Panc1 (cell line): Measurements from ENCODE around the gene MTFR1L. TPM values are rescaled to one million over a fixed set of nuclear protein-coding genes. Genes with fewer than 3 reads are reported as not detected.

Source experiments
- ATAC-seq: fragments of 200-7000 bp; cut with Tn5 transposase; 2 replicates; pipeline ENCODE4 v1.9.1; 2020; ENCODE audit warnings: mild to moderate bottlenecking, moderate library complexity
- BruUV-seq: library from RNA; stranded (reverse); fragments of 400-500 nt; replicated peaks from 2 replicates; lab custom pipeline; 2021; lab: Mats Ljungman, UMichigan
- CTCF ChIA-PET: fragments of 300-600 bp; sonication (Branson Sonifier 250); formaldehyde crosslinking; loops from one replicate; lab custom pipeline; 2022; ENCODE audit warnings: antibody characterized with exemption; lab: Charles Lee
- POLR2A ChIA-PET: fragments of 300-600 bp; sonication (Branson Sonifier 250); formaldehyde crosslinking; loops from one replicate; lab custom pipeline; 2022; ENCODE audit warnings: antibody characterized with exemption; lab: Charles Lee
- DNase-seq: peaks from one replicate; pipeline ENCODE4 v3.0.0-alpha.2; 2010; ENCODE audit warnings: low read depth, low spot score
- H3K27ac ChIP-seq: 2 replicates; pipeline ENCODE4 v1.5.1; 2011; ENCODE audit warnings: mild to moderate bottlenecking, low read length, inconsistent platforms
- H3K27me3 ChIP-seq: fragments of 200-500 bp; sonication (Bioruptor generic); 2 replicates; pipeline ENCODE4 v1.6.0; 2014; ENCODE audit warnings: low read length, inconsistent platforms; ENCODE audit not compliant: control insufficient read depth, insufficient read depth
- H3K36me3 ChIP-seq: fragments of 200-500 bp; sonication (Bioruptor generic); 2 replicates; pipeline ENCODE4 v1.5.1; 2014; ENCODE audit warnings: inconsistent platforms, mild to moderate bottlenecking, low read length, moderate library complexity; ENCODE audit not compliant: control insufficient read depth, insufficient read depth
- H3K4me1 ChIP-seq: 2 replicates; pipeline ENCODE4 v1.5.1; 2011; ENCODE audit warnings: inconsistent platforms, mild to moderate bottlenecking, low read length, moderate library complexity; ENCODE audit not compliant: control insufficient read depth, insufficient read depth
- H3K4me3 ChIP-seq, 2 experiments: 2 replicates each; pipeline ENCODE4 v1.5.1; 2011 to 2012; ENCODE audit warnings: low read depth in 2 of 2, low read length in 2 of 2, mild to moderate bottlenecking in 2 of 2, inconsistent platforms in 1 of 2, moderate library complexity in 1 of 2
- H3K9me3 ChIP-seq: fragments of 200-500 bp; sonication (Bioruptor generic); 2 replicates; pipeline ENCODE4 v1.5.1; 2014; ENCODE audit warnings: low read depth, mild to moderate bottlenecking, inconsistent platforms, low read length, moderate library complexity; ENCODE audit not compliant: control insufficient read depth, insufficient read depth
- CTCF ChIP-seq: fragments of 450-650 bp; IDR thresholded peaks from 2 replicates; pipeline ENCODE4 v1.5.1; 2017; ENCODE audit warnings: mild to moderate bottlenecking
- POLR2AphosphoS5 ChIP-seq: IDR thresholded peaks from 2 replicates; pipeline ENCODE4 v1.6.1; 2012; ENCODE audit warnings: mild to moderate bottlenecking, low read depth, low read length, moderate library complexity
- SIN3A ChIP-seq: IDR thresholded peaks from 2 replicates; pipeline ENCODE4 v1.6.1; 2012; ENCODE audit warnings: low read depth, mild to moderate bottlenecking, low read length, moderate library complexity, borderline replicate concordance; ENCODE audit not compliant: insufficient read depth
- TCF7L2 ChIP-seq: IDR thresholded peaks from 2 replicates; pipeline ENCODE4 v1.6.1; 2011; ENCODE audit warnings: mild to moderate bottlenecking, low read depth, low read length, inconsistent platforms
- in situ Hi-C: cut with HindIII; loops from 2 replicates; pipeline ENCODE4 v1.10.0; 2016; ENCODE audit warnings: low sequenced_read_pairs, low pct_unique_long_range_greater_than_20kb
- intact Hi-C: fragments of 100-400 bp; cut with micrococcal nuclease; formaldehyde crosslinking; loops from one replicate; pipeline ENCODE4 v1.10.0; 2022; ENCODE audit not compliant: unreplicated experiment
- total RNA-seq: library from RNA; stranded (reverse); gene quantifications from one replicate; pipeline ENCODE4 v1.2.1, GENCODE V29; 2021; ENCODE audit not compliant: unreplicated experiment
- TF ChIP-seq, protein P1 (sequence below), 2 experiments: IDR thresholded peaks; 2 replicates each; pipeline ENCODE4 v1.6.1; 2011 to 2012; ENCODE audit warnings: low read depth in 2 of 2, control low read depth in 1 of 2, low read length in 1 of 2, mild to moderate bottlenecking in 1 of 2, moderate library complexity in 1 of 2; ENCODE audit not compliant: insufficient read depth in 1 of 2

MTFR1L gene
- total RNA-seq, 1 experiment from 2014 or later = 68.5 TPM

GRCh38 chr1:25817840-25818501 is 1.8 kb upstream of the MTFR1L start:
- in situ Hi-C loops = no loop called here

DNA sequence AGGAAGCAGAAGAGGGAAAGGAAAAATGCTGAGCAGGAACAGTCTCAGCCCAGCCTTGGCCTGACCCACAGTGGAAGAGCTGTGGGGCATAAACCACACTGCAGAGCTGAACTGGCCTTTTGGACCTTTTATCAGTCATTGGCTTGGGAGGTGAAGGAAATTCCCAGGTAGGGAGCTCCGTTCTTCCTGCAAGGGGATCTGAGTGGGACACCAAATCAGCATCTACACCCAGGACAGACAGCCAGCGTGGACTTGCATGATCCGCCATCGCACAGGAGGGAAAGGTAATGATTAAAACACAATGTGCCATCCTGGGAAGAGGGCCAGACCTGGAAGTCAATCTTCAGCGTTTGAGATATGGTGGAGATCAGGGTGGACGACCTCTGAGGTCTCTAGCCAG is 1.2 kb upstream of the MTFR1L start:
- ChIA-PET CTCF (interaction anchor here (0.8 kb wide), 1 partner anchor 200 kb away, joined by 3 read pairs; no protein-coding TSS in a partner anchor), POLR2A (no interaction called here)
- H3K27me3 ChIP-seq = no peaks in the 10 kb centered on the region
- in situ Hi-C loops (no loop called here), intact Hi-C loops (no loop called here)
- H3K36me3 ChIP-seq = no peaks in the 10 kb centered on the region; the same call in 1 of the 2 replicates
- peak overlapping the region; percentile 73 to 94 for H3K4me3 ChIP-seq
- no peak for ATAC-seq
- DNase-seq = no peak
- BruUV-seq = no TSS peak
- no peaks in the 10 kb centered on the region for H3K9me3 ChIP-seq
- peak overlapping the region; percentile 86 for H3K27ac ChIP-seq
- no peak for TF ChIP-seq SIN3A
- no peak for TF ChIP-seq TCF7L2
- TF ChIP-seq CTCF = no peak
- no peak for TF ChIP-seq POLR2AphosphoS5
- TF ChIP-seq, protein P1, sequence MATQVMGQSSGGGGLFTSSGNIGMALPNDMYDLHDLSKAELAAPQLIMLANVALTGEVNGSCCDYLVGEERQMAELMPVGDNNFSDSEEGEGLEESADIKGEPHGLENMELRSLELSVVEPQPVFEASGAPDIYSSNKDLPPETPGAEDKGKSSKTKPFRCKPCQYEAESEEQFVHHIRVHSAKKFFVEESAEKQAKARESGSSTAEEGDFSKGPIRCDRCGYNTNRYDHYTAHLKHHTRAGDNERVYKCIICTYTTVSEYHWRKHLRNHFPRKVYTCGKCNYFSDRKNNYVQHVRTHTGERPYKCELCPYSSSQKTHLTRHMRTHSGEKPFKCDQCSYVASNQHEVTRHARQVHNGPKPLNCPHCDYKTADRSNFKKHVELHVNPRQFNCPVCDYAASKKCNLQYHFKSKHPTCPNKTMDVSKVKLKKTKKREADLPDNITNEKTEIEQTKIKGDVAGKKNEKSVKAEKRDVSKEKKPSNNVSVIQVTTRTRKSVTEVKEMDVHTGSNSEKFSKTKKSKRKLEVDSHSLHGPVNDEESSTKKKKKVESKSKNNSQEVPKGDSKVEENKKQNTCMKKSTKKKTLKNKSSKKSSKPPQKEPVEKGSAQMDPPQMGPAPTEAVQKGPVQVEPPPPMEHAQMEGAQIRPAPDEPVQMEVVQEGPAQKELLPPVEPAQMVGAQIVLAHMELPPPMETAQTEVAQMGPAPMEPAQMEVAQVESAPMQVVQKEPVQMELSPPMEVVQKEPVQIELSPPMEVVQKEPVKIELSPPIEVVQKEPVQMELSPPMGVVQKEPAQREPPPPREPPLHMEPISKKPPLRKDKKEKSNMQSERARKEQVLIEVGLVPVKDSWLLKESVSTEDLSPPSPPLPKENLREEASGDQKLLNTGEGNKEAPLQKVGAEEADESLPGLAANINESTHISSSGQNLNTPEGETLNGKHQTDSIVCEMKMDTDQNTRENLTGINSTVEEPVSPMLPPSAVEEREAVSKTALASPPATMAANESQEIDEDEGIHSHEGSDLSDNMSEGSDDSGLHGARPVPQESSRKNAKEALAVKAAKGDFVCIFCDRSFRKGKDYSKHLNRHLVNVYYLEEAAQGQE (IDR thresholded peaks at IDR 0.05; ENCODE audit: insufficient read depth in 1 of 2, low read depth in 2 of 2, low read length in 1 of 2) = no peak
- peaks cover 30% of the 10 kb centered on the region for H3K4me1 ChIP-seq

More at GRCh38 chr1:25817840-25818501, 1.8 kb upstream of the MTFR1L start:
- Histone ChIP-seq H3K4me3 (no peak overlapping the region), H3K27ac (peak overlapping the region; percentile 86), H3K4me1 (peaks cover 28% of the 10 kb centered on the region), H3K36me3 (no peaks in the 10 kb centered on the region; the same call in 1 of the 2 replicates), H3K9me3 (no peaks in the 10 kb centered on the region), H3K27me3 (no peaks in the 10 kb centered on the region)
- DNase-seq = no peak
- POLR2A ChIA-PET = no interaction called here
- CTCF ChIA-PET = interaction anchor here (0.8 kb wide), 1 partner anchor 199 kb away, joined by 3 read pairs; no protein-coding TSS in a partner anchor
- ATAC-seq = no peak
- intact Hi-C loops = no loop called here
- TF ChIP-seq TCF7L2 = no peak
- no peak; the same call in 1 of the 2 replicates for TF ChIP-seq CTCF
- TF ChIP-seq SIN3A = no peak
- TF ChIP-seq, protein P1 (IDR thresholded peaks at IDR 0.05; ENCODE audit: insufficient read depth in 1 of 2, low read depth in 2 of 2, low read length in 1 of 2) = no peak
- 0 out of 2 replicates have a peak, but pooled peaks have one; percentile 14 for TF ChIP-seq POLR2AphosphoS5
- BruUV-seq = no TSS peak
